GM21390 (cell line): ENCODE results near the gene RAET1L.
"Not testable (repeated sequence)": the region's sequence is repeated elsewhere in the genome, so short reads cannot be mapped to it uniquely, and the experiment has no call there.

ENCODE experiments used
- ATAC-seq: cut with Tn5 transposase; IDR thresholded peaks from one replicate; pipeline ENCODE4 v1.9.1; 2021; ENCODE audit not compliant: unreplicated experiment

Gene RAET1L

DNA sequence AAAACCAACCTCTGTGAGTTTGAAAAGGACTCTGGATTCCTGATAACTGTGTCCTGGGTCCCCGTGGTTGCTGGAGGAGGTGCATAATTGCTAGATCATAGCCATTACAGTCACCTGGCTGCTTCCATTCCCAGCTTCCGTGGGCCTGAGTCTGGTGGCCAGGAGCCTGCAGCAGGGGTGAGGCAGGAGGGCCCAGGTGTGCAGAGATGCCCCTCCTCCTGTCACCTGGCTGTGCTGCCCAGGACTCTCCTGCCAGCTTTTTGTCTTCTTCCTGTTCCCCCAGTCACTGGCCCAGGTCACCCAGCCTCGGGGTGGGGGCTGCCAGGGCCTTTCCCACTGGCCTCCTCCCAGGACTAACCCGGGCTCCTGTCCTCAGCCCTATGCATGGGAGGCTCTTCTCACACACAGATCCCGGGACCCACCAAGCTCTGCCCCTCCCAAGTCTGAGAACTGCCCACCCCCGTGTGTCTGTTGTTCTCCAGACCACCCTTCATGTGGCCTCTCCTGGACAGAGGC is 30.0 kb downstream of the RAET1L start:
- no peak for ATAC-seq

DNA sequence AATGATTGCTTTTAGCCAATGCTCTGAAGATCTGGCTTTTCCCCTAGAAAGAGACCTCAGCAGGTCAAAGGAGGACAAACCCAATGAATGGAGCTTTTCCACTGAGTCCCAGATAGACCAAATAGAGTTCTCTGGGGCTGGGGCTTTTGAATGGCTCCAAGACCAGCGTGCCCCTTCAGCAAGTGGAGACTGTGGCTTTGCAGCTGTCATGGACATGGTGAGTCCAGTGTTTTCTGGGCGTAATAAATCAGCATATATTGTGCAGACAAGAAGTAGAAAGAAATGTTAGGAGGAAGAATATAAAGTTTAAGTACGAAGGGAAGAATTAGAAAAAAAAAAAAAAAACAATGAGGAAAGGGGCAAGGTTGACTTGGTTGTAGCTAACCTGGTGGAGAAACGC is 33.5 kb downstream of the RAET1L start:
- ATAC-seq, result no peak

- not testable (repeated sequence) for ATAC-seq
Observed at GRCh38 chr6:149991472-149991795, 33.9 kb downstream of the RAET1L start.

DNA sequence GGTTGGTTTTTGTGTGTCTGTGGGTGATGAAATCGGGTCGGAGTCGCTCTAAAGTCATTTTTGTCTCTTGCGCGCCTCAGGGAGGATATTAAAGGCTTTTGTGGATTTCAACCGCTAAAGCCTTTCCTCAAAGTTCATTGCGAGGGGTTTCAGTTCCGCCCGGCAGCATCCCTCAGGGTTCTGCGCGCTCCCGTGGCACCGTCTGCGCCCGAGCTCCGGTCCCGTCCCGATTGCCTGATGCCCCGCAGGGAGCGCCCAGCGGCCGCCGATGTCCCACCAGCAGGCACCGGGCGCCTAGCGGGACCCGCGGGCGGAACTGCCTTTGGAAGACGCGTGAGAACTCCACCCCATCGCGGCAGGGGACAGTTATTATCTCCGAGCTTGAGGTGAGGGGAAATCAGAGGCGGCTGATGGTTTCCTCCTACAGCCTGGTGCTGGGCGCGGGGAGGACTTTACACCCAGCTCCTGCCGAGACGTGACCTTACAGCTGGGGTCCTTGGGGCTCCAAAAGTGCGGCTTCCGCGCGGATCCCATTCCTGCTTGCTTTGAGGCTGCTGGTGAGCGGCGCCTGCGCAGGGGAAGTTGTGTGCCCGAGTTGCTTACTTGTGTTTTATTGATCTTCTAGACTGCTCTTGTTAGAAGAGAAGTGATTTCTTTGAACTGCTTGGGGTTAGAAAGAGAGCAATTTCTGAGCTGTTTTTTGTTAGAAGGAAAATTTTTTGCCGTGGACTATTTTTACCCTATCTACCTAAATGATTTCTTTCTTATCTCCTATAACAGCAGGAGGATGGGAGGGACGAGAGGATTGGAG is 34.5 kb downstream of the RAET1L start:
- ATAC-seq, result no peak

DNA sequence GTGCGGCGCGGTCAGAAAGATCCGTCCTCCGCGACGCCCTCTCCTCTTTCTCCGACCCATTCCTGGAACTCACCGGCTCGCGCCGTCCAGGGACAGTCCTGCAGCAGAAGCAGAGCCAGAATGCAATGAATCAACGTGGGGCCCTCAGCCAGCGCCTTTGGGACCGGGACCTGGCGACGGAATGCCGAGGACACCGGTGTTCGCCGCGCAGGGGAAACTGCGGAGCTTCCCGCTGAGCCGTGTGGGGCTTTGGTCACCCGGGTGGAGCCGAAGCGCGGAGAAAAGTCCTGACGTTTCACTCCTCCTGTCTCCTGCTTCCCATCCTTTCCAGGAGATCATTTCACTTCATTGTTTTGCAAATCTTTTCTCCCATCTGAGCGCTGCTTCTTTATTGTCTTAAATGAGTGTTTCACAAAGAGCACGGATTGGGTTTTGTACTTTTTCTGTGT is 35.1 kb downstream of the RAET1L start:
- ATAC-seq, result no peak

- ATAC-seq, result no peak
Observed at GRCh38 chr6:149988550-149989346, 36.6 kb downstream of the RAET1L start.

DNA sequence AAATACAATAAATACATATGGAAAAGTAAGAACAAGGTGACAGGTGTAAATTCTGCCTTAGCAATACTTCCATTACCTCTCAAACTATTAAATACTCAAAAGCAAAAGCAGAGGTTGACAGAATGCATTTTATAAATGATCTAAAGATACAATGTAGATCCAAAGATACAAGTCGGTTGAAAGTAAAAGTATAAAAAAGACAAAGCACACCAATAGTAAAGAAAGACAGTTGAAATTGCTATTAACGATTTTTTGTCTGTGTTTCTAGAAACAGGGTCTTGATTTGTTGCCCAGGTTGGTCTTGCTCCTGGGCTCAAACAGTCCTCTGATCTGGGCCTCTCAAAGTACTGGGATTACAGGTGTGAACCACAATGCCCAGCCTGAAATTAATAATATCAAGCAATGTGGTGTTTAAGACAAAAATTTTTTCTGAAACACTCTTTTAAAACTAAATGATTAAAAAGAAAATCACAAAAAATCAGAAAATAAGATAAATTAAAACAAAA is 37.7 kb downstream of the RAET1L start:
- ATAC-seq, result no peak

GRCh38 chr6:149985481-149985937 is 39.8 kb downstream of the RAET1L start:
- ATAC-seq, result no peak

DNA sequence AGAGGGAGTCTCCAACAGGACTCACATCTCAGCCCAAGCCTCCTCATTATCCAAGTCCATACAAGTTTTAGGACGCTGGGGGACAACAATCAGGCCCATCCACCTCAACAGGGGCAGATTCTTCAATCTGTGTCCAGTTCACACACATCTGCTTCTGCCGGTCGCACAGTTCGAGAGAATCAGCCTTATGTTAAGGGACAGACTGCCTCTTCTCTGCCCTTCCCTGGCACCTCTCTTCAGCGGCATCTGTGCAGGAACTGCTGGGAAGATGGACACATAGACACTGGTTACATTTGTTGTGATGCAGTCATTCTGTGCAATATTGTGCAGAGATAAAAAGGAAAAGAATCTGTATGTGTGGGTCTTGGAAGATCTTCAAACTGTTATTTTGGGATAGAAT is 40.6 kb downstream of the RAET1L start:
- no peak for ATAC-seq

DNA sequence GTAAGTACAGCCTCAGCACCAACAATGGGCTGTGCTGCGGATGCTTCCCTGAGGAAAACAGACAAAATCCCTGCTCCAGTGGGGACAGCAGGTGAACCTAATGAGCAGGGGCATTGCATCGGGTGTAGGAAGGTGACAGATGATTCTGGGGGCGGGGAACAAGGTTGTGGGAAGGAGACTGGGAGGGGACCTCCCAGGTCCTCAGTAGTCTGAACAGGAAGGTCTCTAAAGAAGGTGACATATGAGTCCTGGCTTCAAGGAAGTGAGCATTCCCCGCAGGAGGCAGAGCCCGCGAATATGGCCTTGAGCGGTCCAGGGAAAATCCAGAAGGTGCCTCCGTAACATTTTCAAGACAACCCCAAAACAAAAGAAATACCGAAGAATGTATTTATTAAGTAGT is 42.2 kb downstream of the RAET1L start:
- no peak for ATAC-seq

- no peak for ATAC-seq
Observed at GRCh38 chr6:149979293-149979692, 46.0 kb downstream of the RAET1L start.

- ATAC-seq, result no peak
Observed at GRCh38 chr6:149978610-149979009, 46.7 kb downstream of the RAET1L start.

DNA sequence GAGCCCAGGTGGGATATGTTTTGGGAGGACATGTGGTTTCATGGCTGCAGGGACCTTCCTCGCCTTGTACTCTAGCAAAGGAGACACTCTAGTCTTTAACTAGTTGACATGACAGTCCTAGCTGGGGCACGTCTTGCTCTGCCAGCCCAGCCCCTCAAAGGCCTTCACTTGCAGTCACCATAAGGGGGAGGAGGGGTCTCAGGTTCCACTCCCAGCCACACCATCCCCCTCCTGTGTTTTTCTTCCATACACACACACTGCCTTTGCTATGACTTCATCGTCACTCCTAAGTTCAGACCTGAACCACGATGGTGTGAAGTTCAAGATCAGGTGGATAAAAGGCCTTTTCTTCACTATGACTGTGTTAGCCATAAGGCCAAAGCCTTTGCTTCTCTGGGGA is 48.1 kb downstream of the RAET1L start:
- ATAC-seq, result no peak

GRCh38 chr6:149975400-149975799 is 49.9 kb downstream of the RAET1L start:
- ATAC-seq, result no peak

- no peak for ATAC-seq
Observed at GRCh38 chr6:149974825-149975224, 50.5 kb downstream of the RAET1L start.

GRCh38 chr6:149974394-149974793 is 50.9 kb downstream of the RAET1L start:
- not testable (repeated sequence) for ATAC-seq

DNA sequence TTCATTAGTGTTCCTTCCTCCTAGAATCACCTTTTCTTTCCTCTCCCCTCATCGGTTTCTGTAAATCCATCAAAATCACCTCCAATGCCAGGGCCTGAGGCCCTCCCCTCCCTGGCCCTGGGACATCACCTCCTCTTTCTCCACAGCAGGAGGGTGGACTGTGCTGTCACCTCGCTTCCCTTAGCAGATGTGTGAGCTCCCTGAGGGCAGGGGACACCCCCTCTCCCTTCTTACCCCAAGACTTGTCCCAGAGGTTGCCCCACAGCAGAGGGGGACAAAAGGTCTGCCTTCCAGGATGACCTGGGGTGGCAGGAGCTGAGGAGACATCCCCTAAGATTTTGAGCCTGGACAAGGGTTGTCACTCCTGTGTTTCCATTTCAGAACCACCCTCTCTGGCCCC is 55.7 kb downstream of the RAET1L start:
- no peak for ATAC-seq

DNA sequence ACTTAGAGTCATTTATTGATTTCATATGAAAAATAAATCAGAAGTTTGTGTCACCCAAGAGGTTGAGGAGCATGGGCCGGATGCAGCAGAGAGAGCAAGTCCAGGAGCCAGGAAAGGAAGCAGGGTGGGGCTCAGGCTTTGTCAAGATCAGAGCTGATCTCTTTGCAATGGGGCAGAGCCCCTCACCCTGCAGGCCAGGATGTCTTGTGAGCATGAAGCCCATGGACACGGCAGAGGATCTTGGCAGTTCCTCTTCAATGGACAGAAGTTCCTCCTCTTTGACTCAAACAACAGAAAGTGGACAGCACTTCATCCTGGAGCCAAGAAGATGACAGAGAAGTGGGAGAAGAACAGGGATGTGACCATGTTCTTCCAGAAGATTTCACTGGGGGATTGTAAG is 56.4 kb downstream of the RAET1L start:
- ATAC-seq, result not testable (repeated sequence)
